HEK293 (cell line): ENCODE measurements around the gene FUBP1.

ENCODE experiments used
- BCL6B ChIP-seq: fragments of 450-650 bp; formaldehyde crosslinking; IDR thresholded peaks from 2 replicates; pipeline ENCODE4 v1.5.1; 2017; ENCODE audit warnings: missing biosample characterization, missing genetic modification characterization
- ELK4 ChIP-seq: IDR thresholded peaks from 2 replicates; pipeline ENCODE4 v1.6.1; 2011; ENCODE audit warnings: mild to moderate bottlenecking, low read depth, low read length, borderline replicate concordance
- GLIS2 ChIP-seq: fragments of 450-650 bp; formaldehyde crosslinking; IDR thresholded peaks from 2 replicates; pipeline ENCODE4 v1.5.1; 2016; ENCODE audit warnings: missing biosample characterization, missing genetic modification characterization
- HOXC10 ChIP-seq: sonication (generic); formaldehyde crosslinking; IDR thresholded peaks from 2 replicates; pipeline ENCODE4 v1.8.1; 2023; ENCODE audit warnings: mild to moderate bottlenecking, missing genetic modification reagents
- PRDM10 ChIP-seq: fragments of 450-650 bp; formaldehyde crosslinking; IDR thresholded peaks from 2 replicates; pipeline ENCODE4 v1.5.1; 2016; ENCODE audit warnings: missing biosample characterization, missing genetic modification characterization
- PRDM2 ChIP-seq: fragments of 450-650 bp; formaldehyde crosslinking; IDR thresholded peaks from 2 replicates; pipeline ENCODE4 v1.5.1; 2016; ENCODE audit warnings: missing biosample characterization, missing genetic modification characterization, borderline replicate concordance
- PRDM6 ChIP-seq: fragments of 450-650 bp; formaldehyde crosslinking; IDR thresholded peaks from 2 replicates; pipeline ENCODE4 v1.5.1; 2017; ENCODE audit warnings: missing biosample characterization, missing genetic modification characterization
- ZBTB11 ChIP-seq: fragments of 450-650 bp; formaldehyde crosslinking; conservative IDR thresholded peaks from 2 replicates; pipeline ENCODE4 v1.5.1; 2016; ENCODE audit warnings: low read depth, missing biosample characterization, missing genetic modification characterization
- ZBTB48 ChIP-seq: fragments of 450-650 bp; formaldehyde crosslinking; IDR thresholded peaks from 2 replicates; pipeline ENCODE4 v1.5.1; 2016; ENCODE audit warnings: missing biosample characterization, missing genetic modification characterization
- ZNF133 ChIP-seq: fragments of 450-650 bp; formaldehyde crosslinking; IDR thresholded peaks from 2 replicates; pipeline ENCODE4 v1.5.1; 2016; ENCODE audit warnings: missing biosample characterization, missing genetic modification characterization
- ZNF19 ChIP-seq: fragments of 450-650 bp; formaldehyde crosslinking; IDR thresholded peaks from 2 replicates; pipeline ENCODE4; 2016; ENCODE audit warnings: missing biosample characterization, missing genetic modification characterization, low read depth
- ZNF248 ChIP-seq: fragments of 450-650 bp; formaldehyde crosslinking; IDR thresholded peaks from 2 replicates; pipeline ENCODE4 v1.5.1; 2017; ENCODE audit warnings: missing biosample characterization, missing genetic modification characterization
- ZNF362 ChIP-seq: fragments of 450-650 bp; formaldehyde crosslinking; IDR thresholded peaks from 2 replicates; pipeline ENCODE4 v1.5.1; 2016; ENCODE audit warnings: missing biosample characterization, missing genetic modification characterization
- ZNF529 ChIP-seq: fragments of 450-650 bp; formaldehyde crosslinking; IDR thresholded peaks from 2 replicates; pipeline ENCODE4 v1.5.1; 2017; ENCODE audit warnings: missing genetic modification characterization, missing biosample characterization; ENCODE audit not compliant: insufficient replicate concordance
- ZNF558 ChIP-seq: fragments of 450-650 bp; formaldehyde crosslinking; IDR thresholded peaks from 2 replicates; pipeline ENCODE4 v1.5.1; 2016; ENCODE audit warnings: missing biosample characterization, missing genetic modification characterization
- ZNF571 ChIP-seq: fragments of 450-650 bp; formaldehyde crosslinking; IDR thresholded peaks from 2 replicates; pipeline ENCODE4 v1.5.0; 2017; ENCODE audit warnings: missing biosample characterization, missing genetic modification characterization
- ZNF610 ChIP-seq: fragments of 450-650 bp; formaldehyde crosslinking; IDR thresholded peaks from 2 replicates; pipeline ENCODE4 v1.5.1; 2016; ENCODE audit warnings: missing biosample characterization, missing genetic modification characterization, borderline replicate concordance
- ZNF658 ChIP-seq: fragments of 450-650 bp; formaldehyde crosslinking; IDR thresholded peaks from 2 replicates; pipeline ENCODE4; 2016; ENCODE audit warnings: missing biosample characterization, missing genetic modification characterization
- ZSCAN23 ChIP-seq: fragments of 450-650 bp; formaldehyde crosslinking; IDR thresholded peaks from 2 replicates; pipeline ENCODE4 v1.5.1; 2016; ENCODE audit warnings: missing biosample characterization, missing genetic modification characterization

The FUBP1 gene

GRCh38 chr1:78005755-78006154, 26.9 kb upstream of the FUBP1 start (continued):
- no peak for TF ChIP-seq BCL6B (tag by site-specific recombination)
- no peak for TF ChIP-seq ZNF19 (tag by site-specific recombination)
- TF ChIP-seq ZNF529, result no peak
- no peak for TF ChIP-seq ZBTB11 (tag by site-specific recombination)
- TF ChIP-seq PRDM6 (tag by site-specific recombination), result peak; percentile 100
- TF ChIP-seq ZNF658 (tag by site-specific recombination), result no peak
- TF ChIP-seq GLIS2 (tag by site-specific recombination), result no peak
- no peak for TF ChIP-seq ZNF248
- no peak for TF ChIP-seq ZSCAN23 (tag by site-specific recombination)
- TF ChIP-seq ZBTB48, result no peak
- TF ChIP-seq ZNF571 (tag by site-specific recombination), result no peak
- TF ChIP-seq PRDM2, result no peak
- TF ChIP-seq ZNF362 (tag by site-specific recombination), result 0 out of 2 replicates have a peak, but pooled peaks have one; percentile 72
- TF ChIP-seq HOXC10, result no peak
- no peak for TF ChIP-seq ZNF133 (tag by site-specific recombination)
- no peak for TF ChIP-seq ELK4
- no peak for TF ChIP-seq ZNF610 (tag by site-specific recombination)
- no peak for TF ChIP-seq ZNF558 (tag by site-specific recombination)
- no peak for TF ChIP-seq PRDM10
